Brain microvascular endothelial cell (primary cell): ENCODE data around the gene GRAP2.

Experiments used
- DNase-seq: peaks from one replicate; pipeline ENCODE4 v3.0.0-alpha.2; 2020
- H3K27ac ChIP-seq: fragments of 250-450 bp; sonication (Bioruptor Pico); 2 replicates; pipeline ENCODE4 v1.5.1; 2020; ENCODE audit warnings: mild to moderate bottlenecking, moderate library complexity
- H3K27me3 ChIP-seq: fragments of 250-450 bp; sonication (Bioruptor Pico); replicated peaks from 2 replicates; pipeline ENCODE4 v1.5.1; 2020; ENCODE audit warnings: mild to moderate bottlenecking
- H3K36me3 ChIP-seq: fragments of 250-450 bp; sonication (Bioruptor Pico); replicated peaks from 2 replicates; pipeline ENCODE4 v1.5.1; 2020; ENCODE audit warnings: mild to moderate bottlenecking
- H3K4me3 ChIP-seq: 2 replicates; pipeline ENCODE4 v1.5.1; 2011; ENCODE audit warnings: low read depth, mild to moderate bottlenecking, control low read depth, low read length, moderate library complexity
- CTCF ChIP-seq: IDR thresholded peaks from 2 replicates; pipeline ENCODE4 v1.5.1; 2011; ENCODE audit warnings: low read depth, mild to moderate bottlenecking, moderate library complexity, low read length, control low read depth, inconsistent platforms; ENCODE audit errors: missing control alignments
- in situ Hi-C: cut with HindIII; loops from 2 replicates; pipeline ENCODE4 v1.10.0; 2017; ENCODE audit warnings: low sequenced_read_pairs, low pct_ligation_motif_present

Gene GRAP2

DNA sequence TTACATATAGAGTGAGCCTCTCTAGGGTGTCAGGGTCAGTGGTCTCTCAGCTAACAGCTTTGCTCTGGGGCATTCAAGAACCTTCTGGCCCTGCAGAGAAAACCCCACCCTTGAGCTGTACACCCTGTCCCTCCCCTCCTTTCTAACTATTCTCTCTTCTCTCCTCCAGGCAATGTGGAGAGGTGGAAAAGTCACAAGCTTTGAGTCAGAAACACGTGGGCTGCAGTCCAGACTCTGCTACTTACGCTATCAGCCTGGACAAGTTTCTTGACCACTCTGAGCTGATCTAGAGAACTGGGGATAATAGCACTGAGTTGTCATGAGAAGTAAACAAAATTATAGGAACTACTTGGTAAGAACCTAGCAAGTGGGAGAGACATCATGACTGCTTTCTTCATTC lies 83.1 kb downstream of the GRAP2 start:
- TF ChIP-seq CTCF, result no peak
- in situ Hi-C loops, result no loop called here
- H3K36me3 ChIP-seq, result no peaks in the 10 kb centered on the region
- H3K27me3 ChIP-seq, result no peaks in the 10 kb centered on the region
- H3K4me3 ChIP-seq, result no peak overlapping the region
- no peak overlapping the region for H3K27ac ChIP-seq
- peak; percentile 47 for DNase-seq

- in situ Hi-C loops, result no loop called here
- H3K27me3 ChIP-seq, result no peaks in the 10 kb centered on the region
- no peak for TF ChIP-seq CTCF
- no peak for DNase-seq
- no peak overlapping the region for H3K27ac ChIP-seq
- no peaks in the 10 kb centered on the region for H3K36me3 ChIP-seq
- H3K4me3 ChIP-seq, result no peak overlapping the region
These were observed 83.9 kb downstream of the GRAP2 start for GRCh38 chr22:39984746-39985145.

GRCh38 chr22:39985383-39986035 lies 84.6 kb downstream of the GRAP2 start:
- Histone ChIP-seq H3K36me3 (no peaks in the 10 kb centered on the region), H3K4me3 (no peak overlapping the region), H3K27ac (no peak overlapping the region), H3K27me3 (no peaks in the 10 kb centered on the region)
- no peak for DNase-seq
- no peak for TF ChIP-seq CTCF
- in situ Hi-C loops, result no loop called here

DNA sequence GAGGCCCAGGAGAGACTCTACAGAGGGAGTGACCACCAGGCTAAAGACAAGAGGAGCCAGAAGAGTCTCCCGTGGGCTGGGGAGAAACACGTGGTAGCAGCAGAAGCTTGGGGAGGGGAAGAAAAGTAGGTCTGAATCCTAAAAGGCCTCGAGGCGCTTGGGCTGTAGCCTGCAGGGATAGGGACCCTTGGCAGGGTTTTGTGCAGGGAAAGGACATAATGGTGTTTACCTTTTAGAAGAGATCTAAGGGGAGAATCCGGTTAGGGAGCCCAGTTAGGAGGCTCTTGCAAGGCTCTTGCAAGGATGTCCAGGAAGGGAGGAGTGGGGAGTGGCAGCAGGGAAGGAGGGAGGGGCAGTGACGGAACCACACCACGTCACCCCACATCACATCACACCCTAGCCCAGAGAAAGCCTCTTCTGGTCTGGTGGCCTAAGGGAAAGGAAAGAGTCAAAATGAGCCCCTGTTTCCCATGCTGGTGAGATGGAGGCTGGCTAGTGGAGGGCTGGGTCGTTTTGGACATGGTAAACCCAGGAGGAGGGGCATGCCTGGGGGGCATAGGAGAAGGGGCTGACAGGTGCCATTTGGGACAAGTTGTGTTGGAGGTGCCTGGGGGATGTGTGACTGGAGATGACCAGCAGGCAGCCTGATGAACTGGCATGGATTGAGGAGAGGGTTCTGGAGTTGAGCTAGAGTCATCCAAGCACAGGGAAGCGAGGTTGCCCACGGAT lies 87.7 kb downstream of the GRAP2 start:
- DNase-seq, result no peak
- no peak for TF ChIP-seq CTCF
- Histone ChIP-seq H3K27me3 (no peaks in the 10 kb centered on the region), H3K4me3 (no peak overlapping the region), H3K36me3 (no peaks in the 10 kb centered on the region), H3K27ac (no peak overlapping the region)
- in situ Hi-C loops, result no loop called here

GRCh38 chr22:39989633-39990032 lies 88.7 kb downstream of the GRAP2 start:
- no peak for DNase-seq

More at GRCh38 chr22:39989633-39990032, 88.7 kb downstream of the GRAP2 start:
- Histone ChIP-seq H3K27ac (no peak overlapping the region), H3K27me3 (peaks cover 3% of the 10 kb centered on the region), H3K4me3 (no peak overlapping the region), H3K36me3 (no peaks in the 10 kb centered on the region)
- TF ChIP-seq CTCF, result no peak
- in situ Hi-C loops, result no loop called here
